GM19238 (cell line): Measurements from ENCODE around the gene PAN2.
A peak's percentile ranks its signal among the peaks of the same experiment; 100 is the strongest.
"Not testable (repeated sequence)": the region's sequence is repeated elsewhere in the genome, so short reads cannot be mapped to it uniquely, and the experiment has no call there.

Experiments
- DNase-seq: peaks from one replicate; pipeline ENCODE4 v3.0.0; 2011; ENCODE audit warnings: low spot score; ENCODE audit not compliant: insufficient read length

Gene PAN2

GRCh38 chr12:56311003-56311402 is 22.8 kb downstream of the PAN2 start:
- no peak for DNase-seq

GRCh38 chr12:56308714-56309113 is 25.1 kb downstream of the PAN2 start:
- DNase-seq: no peak

- DNase-seq: no peak
Observed at GRCh38 chr12:56307221-56307965, 26.4 kb downstream of the PAN2 start.

DNA sequence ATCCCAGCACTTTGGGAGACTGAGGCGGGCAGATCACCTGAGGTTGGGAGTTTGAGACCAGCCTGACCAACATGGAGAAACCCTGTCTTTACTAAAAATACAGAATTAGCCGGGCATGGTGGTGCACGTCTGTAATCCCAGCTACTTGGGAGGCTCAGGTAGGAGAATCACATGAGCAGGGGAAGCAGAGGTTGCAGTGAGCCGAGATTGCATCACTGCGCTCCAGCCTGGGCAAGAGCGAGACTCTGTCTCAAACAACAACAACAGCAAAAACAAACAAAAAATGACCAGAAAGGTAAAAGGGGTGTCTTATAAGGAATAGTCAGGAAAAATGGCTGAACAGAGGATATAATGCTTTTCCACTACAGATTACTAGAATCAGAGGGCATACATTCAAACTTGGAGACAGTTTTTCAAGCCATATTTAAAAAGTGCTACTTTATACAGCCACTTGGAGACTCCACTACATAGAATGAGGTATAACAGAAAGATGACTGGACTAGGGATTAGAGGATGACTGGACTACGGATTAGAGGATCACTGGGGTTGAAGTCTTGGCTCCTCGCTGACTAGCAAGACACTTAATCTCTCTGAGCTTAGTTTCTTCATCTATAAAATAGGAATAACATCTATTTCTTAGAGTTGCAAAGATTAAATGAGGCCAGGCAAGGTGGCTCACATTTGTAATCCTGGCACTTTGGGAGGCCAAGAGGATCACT is 28.8 kb downstream of the PAN2 start:
- DNase-seq: no peak

GRCh38 chr12:56304276-56304675 is 29.5 kb downstream of the PAN2 start:
- DNase-seq: no peak

DNA sequence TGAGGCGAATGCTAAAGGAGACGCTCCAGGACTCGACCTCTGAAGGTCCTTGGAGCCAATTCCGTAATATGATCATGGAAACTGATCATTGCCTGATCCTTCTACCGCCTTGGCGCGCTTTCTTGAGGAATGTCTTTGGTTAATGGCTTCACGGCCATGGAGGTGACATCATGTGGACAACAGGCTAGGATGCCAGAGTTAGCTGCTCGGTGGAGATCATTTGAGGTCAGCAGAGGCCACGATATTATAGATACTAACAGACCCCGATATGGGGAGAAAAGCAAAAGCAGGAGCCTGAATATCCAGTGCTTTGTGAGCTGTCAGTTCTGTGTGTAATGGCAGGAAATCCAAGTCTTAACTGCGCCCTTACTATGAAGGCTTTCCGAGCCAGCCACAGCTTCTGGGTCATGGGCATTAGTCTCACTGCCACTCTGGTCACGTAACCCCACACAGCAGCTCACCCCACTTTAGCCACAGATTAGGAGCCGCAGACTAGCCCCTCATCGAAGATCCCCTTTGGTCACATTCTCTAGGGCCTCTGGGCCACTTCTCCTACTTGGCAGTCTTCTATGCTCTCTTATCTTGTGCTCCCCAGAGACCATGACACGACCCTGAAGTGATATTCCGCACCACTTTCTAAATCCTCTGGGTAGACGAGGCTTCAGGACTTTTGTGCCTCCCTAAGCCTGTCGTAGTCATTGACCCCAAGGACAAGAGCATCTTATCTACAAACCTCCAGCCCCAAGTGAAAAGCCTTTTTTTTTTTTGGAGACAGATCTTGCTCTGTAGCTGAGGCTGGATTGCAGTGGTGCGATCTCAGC is 32.9 kb downstream of the PAN2 start:
- no peak for DNase-seq

- DNase-seq: peak; percentile 91
Observed at GRCh38 chr12:56299853-56300643, 33.8 kb downstream of the PAN2 start, which contains the start of gene CS. TSS of gene CS (minus strand) at chr12:56300330. CDS start at chr12:56300201, 129 bp downstream.

- DNase-seq: no peak
Observed at GRCh38 chr12:56299308-56299852, 34.4 kb downstream of the PAN2 start.

- DNase-seq: no peak
Observed at GRCh38 chr12:56298828-56299227, 35.0 kb downstream of the PAN2 start.

GRCh38 chr12:56297400-56297799 is 36.4 kb downstream of the PAN2 start:
- no peak for DNase-seq

- DNase-seq: no peak
Observed at GRCh38 chr12:56296295-56296694, 37.5 kb downstream of the PAN2 start.

DNA sequence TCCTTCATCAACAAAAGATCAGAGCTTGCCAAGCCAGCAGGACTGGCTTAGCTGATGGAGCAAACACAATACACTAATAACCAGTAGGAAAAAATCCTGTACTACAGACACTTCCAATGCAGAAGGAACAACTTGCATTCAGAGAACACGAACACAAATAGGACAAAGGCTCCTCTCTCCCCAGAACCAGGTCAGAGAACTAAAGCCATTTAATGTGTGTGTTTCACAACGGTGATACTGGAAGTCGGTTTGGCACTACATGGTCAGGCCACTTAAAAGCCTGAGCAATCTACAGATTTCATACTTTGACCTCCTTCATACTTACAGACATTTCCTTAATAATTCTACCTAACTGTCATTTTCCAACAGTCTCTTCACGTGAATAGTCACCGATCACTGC is 40.0 kb downstream of the PAN2 start:
- no peak for DNase-seq

DNA sequence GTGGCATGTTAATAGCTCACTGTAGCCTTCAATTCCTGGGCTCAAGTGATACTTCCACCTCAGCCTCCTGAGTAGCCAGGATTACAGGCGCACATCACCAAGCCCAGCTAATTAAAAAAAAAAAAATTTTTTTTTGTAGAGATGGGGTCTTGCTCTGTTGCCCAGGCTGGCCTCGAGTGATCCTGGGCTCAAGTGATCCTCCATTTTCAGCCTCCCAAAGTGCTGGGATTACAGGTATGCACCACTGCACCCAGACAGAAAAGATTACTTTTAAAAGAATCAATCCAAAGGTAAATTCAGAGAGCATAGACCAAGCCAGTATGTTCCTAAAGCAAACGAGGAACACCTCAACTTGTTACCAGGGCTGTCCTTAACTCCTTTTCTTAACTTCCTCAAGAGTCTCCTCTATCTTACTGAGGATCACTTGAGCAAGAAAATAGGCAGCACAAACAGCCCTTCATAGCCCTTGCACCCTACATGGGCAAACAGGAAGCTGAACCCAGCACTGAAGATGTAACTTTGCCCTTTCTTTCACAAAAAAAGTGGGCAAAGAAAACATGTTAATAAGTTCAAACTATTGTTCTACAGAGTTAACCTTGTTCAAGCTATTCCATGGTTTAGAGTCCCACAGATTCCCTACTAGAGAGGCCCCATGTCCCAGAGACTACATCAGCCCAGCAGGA is 45.0 kb downstream of the PAN2 start:
- no peak for DNase-seq

DNA sequence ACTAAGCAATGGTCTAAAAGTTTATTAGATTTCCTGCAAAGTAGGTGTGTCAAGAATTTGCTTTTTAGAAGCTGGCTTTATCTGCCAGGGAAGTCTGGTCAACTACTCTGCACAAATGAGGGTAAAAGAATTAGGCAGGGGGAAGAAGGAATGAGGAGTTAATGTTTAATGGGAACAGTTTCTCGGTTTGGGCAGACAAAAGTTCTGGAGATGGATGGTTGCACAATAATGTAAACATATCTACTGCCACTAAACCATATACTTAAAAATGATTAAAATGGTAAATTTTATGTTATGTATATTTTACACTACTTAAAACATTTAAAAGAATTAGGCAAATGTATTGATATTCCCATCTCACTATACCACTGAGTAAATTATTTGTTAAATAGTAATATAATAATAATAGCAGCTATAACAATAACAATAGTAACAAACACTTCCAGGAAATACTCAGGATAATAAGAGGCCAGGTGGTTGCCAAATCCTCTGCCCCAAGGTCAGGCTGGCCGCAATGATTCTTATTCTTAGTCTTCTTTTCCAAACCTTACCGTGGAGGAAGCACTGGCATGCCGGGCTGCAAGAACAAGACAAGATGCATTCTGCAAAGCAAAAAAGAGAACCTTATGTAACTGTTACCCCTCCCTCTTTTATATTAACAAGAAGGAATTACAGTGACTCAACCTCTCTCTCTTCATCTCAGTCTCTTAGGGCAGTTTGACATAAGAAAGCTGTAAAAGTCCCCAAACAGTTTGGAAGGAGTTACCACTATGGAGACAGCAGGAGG is 47.6 kb downstream of the PAN2 start:
- DNase-seq: no peak

DNA sequence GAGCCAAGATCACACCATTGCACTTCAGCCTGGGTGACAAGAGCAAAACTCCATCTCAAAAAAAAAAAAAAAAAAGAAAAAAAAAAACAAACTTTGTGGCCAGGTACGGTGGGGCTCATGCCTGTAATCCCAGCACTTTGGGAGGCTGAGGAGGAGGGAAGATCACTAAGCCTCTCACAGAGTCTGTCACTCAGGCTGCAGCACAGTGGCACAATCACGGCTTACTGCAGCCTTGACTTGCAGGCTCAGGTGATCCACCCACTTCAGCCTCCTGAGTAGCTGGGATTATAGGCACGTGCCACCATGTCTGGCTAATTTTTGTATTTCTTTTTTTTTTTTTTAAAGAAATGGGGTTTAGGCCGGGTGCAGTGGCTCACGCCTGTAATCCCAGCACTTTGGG is 49.5 kb downstream of the PAN2 start:
- DNase-seq: not testable (repeated sequence)

DNA sequence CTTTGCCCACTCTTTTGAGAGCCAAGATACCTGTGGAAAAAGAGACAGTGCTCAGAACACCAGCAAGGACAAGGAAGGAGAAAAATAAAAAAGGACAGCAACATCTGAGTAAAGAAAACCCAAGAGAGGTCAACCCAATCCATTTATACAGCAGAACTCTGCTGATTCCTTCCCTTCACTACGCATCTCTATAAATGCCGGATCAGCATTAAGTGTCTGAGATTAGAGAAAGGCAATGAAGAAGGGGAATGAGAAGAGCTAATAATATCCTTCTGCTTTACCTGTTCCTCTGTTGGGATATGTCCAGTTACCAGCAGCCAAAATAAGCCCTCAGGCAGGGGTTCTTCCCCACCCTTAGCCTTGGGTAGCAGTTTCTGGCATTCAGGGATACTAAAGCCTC is 51.2 kb downstream of the PAN2 start:
- no peak for DNase-seq

DNA sequence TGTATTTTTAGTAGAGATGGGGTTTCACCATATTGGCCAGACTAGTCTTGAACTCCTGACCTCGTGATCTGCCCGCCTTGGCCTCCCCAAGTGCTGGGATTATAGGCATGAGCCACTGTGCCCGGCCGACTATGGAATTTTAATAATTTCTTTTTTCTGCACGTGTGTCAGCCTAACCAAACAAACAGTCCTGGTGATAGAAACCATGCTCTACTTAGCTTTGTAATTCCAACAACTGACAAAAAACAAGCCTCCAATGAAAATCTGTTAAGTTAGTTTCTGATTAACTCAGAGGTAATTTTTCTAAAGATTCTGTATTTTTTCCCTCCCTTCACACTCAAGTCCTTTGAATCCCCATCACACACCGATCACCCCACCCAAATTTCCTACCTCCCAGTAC is 51.8 kb downstream of the PAN2 start:
- DNase-seq: no peak

GRCh38 chr12:56280849-56281248 is 53.0 kb downstream of the PAN2 start:
- no peak for DNase-seq

DNA sequence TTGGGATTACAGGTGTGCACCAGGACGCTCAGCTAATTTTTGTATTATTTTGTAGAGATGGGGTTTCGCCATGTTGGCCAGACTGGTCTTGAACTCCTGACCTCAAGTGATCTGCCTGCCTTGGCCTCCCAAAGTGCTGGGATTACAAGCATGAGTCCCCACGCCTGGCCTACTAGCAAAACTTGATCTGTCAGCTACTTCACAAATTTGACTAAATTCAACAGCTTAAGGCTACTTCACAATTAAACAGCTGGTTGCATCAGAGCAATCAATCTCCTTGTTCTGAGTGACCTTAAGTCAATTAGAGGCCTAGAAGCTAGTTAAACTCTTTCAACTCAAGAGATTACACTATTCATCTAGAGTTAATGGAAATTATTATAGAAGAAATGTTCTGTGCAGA is 54.9 kb downstream of the PAN2 start:
- no peak for DNase-seq

GRCh38 chr12:56274299-56274698 is 59.5 kb downstream of the PAN2 start:
- no peak for DNase-seq
